Adrenal gland (tissue), 12 donors: ENCODE results near the gene TCTA. TPM values are rescaled to one million over a fixed set of nuclear protein-coding genes. Genes with fewer than 3 reads are reported as not detected.

Experiments used
- DNase-seq, 7 donors: peaks; one replicate each; pipeline ENCODE4 v3.0.0-alpha.2; 2019 to 2020
- H3K27ac ChIP-seq, 5 donors: fragments of 200-600 bp; sonication (generic) in 4 of 5; 1 replicate in 3 of 5; 2 replicates in 2 of 5; pipeline versions ENCODE4 v1.5.1 to v1.8.0; 2016 to 2020; ENCODE audit warnings: mild to moderate bottlenecking in 1 of 5
- H3K27me3 ChIP-seq: fragments of 200-600 bp; 2 replicates; pipeline ENCODE4 v1.8.0; 2021
- H3K36me3 ChIP-seq, 2 donors: fragments of 200-600 bp; replicated peaks in 1 of 2; 1 replicate in 1 of 2; 2 replicates in 1 of 2; pipeline versions ENCODE4 v1.5.1 to v1.8.0; 2018 to 2022
- H3K4me1 ChIP-seq, 2 donors: fragments of 200-600 bp; replicated peaks in 1 of 2; 1 replicate in 1 of 2; 2 replicates in 1 of 2; pipeline versions ENCODE4 v1.5.1 to v1.8.0; 2018 to 2021
- H3K4me3 ChIP-seq, 4 donors: fragments of 200-600 bp; sonication (generic) in 3 of 4; one replicate each; pipeline ENCODE4 v1.5.1; 2016 to 2018
- H3K9me3 ChIP-seq, 3 donors: fragments of 200-600 bp; sonication (generic) in 1 of 3; replicated peaks in 1 of 3; 1 replicate in 2 of 3; 2 replicates in 1 of 3; pipeline versions ENCODE4 v1.5.1 to v1.8.0; 2016 to 2021
- POLR2A ChIP-seq, 2 donors: fragments of 450-650 bp; IDR thresholded peaks; one replicate each; pipeline ENCODE4 v1.6.1; 2017; ENCODE audit warnings: antibody characterized with exemption in 2 of 2, mild to moderate bottlenecking in 2 of 2, moderate library complexity in 1 of 2
- WGBS, 4 donors: extraction: QIAGEN DNeasy Blood & Tissue Kit in 2 of 4; methylation state at CpG; one replicate each; pipeline versions ENCODE4 v1.1.5 to v1.1.7; 2013 to 2017; 5-methylcytosine and 5-hydroxymethylcytosine counted together
- intact Hi-C, 2 donors: fragments of 100-400 bp; cut with DNase I; formaldehyde crosslinking; loops; one replicate each; pipeline versions ENCODE4 v1.14.1 to v1.15.0; 2022 to 2023
- polyA plus RNA-seq, 3 donors: library from polyadenylated mRNA; stranded (reverse); fragments of 200-250 nt in 2 of 3; fragments of 350-450 nt in 1 of 3; fragmentation: Illumina TruSeq in 1 of 3; extraction: RNeasy Lipid Tissue Mini Kit (QIAGEN cat#74804) in 1 of 3; gene quantifications; one replicate each; pipeline ENCODE4 v1.2.3, GENCODE V29; 2013 to 2014
- total RNA-seq, 9 donors: library from RNA; depleted of rRNA in 4 of 9; stranded (reverse); fragments of >200 nt in 4 of 9; fragments of 120-200 nt in 1 of 9; fragmentation: NEBNext Ultra II Directional in 1 of 9; extraction: Animal tissue kit (Norgen Biotek cat#: 25700) in 1 of 9; gene quantifications; one replicate each; pipeline versions ENCODE4 v1.1.0 to v1.2.4, GENCODE V29; 2013 to 2023
- TF ChIP-seq, protein P1 (sequence below), 6 experiments: fragments of 450-650 bp in 4 of 6; fragments of 200-600 bp in 2 of 6; sonication (generic) in 1 of 6; IDR thresholded peaks; 1 replicate in 5 of 6; 2 replicates in 1 of 6; pipeline versions ENCODE4 v1.5.1 to v1.8.0; 2016 to 2021; ENCODE audit warnings: antibody characterized with exemption in 6 of 6, mild to moderate bottlenecking in 2 of 6, moderate library complexity in 1 of 6
- donor health status: healthy with polysubstance abuse.
- donor health status: Bipolar disorder and iron deficiency.
- donor health status: DM: yes; HTN: yes; CAD: no.
- donor health status: DM: no; HTN: no; CAD: no.
- donor health status: DM: no; HTN: no; CAD: no.
- donor health status: DM: yes; HTN: yes; CAD: no.

Gene TCTA
- total and polyA plus RNA-seq, 12 donors, result 26.9 to 116 (median 44.7) TPM

DNA sequence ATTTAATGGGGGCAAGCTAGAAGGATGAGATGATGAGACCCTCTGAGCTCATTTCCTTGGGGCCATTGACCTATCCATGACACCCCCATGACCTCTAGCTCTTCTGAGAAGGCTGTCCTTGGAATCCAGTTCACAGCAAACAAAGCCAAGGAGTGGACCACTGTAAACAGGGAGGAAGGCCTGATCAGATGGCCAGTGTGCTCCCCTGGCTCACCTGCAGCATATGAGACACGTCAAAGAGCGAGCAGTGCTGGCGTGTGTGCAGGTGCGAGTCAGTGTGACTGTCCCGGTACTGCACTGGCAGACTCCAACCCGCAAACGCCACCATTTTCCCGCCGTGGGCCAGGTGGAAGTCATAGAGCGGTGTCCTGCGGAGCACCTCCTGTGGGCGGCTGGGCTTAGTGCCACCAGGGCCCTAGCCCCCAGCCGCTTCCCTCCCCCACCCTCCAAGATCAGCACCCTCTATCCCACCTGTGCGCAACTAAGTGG, 9.7 kb downstream of the TCTA start:
- H3K27me3 ChIP-seq, result no peaks in the 10 kb centered on the region
- no peaks in the 10 kb centered on the region for H3K9me3 ChIP-seq
- WGBS, 4 donors, result 12 to 39% (median 20%) methylated on average over 4 to 14 of the region's 14 CpGs
- H3K4me1 ChIP-seq, result peaks cover 9 to 16% of the 10 kb centered on the region in 2 donors
- intact Hi-C loops, result no loop called here
- H3K36me3 ChIP-seq, result peaks cover 0 to 14% of the 10 kb centered on the region in 2 donors
- peak overlapping the region in 2 of 4 donors; percentile 13 to 51 for H3K4me3 ChIP-seq
- peak overlapping the region in 3 of 5 donors; percentile 49 to 77 (median 73) for H3K27ac ChIP-seq
- no peak for DNase-seq
- no peak for TF ChIP-seq POLR2A (IDR thresholded peaks at IDR 0.05)
- TF ChIP-seq, protein P1, sequence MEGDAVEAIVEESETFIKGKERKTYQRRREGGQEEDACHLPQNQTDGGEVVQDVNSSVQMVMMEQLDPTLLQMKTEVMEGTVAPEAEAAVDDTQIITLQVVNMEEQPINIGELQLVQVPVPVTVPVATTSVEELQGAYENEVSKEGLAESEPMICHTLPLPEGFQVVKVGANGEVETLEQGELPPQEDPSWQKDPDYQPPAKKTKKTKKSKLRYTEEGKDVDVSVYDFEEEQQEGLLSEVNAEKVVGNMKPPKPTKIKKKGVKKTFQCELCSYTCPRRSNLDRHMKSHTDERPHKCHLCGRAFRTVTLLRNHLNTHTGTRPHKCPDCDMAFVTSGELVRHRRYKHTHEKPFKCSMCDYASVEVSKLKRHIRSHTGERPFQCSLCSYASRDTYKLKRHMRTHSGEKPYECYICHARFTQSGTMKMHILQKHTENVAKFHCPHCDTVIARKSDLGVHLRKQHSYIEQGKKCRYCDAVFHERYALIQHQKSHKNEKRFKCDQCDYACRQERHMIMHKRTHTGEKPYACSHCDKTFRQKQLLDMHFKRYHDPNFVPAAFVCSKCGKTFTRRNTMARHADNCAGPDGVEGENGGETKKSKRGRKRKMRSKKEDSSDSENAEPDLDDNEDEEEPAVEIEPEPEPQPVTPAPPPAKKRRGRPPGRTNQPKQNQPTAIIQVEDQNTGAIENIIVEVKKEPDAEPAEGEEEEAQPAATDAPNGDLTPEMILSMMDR (IDR thresholded peaks at IDR 0.05), result no peak

DNA sequence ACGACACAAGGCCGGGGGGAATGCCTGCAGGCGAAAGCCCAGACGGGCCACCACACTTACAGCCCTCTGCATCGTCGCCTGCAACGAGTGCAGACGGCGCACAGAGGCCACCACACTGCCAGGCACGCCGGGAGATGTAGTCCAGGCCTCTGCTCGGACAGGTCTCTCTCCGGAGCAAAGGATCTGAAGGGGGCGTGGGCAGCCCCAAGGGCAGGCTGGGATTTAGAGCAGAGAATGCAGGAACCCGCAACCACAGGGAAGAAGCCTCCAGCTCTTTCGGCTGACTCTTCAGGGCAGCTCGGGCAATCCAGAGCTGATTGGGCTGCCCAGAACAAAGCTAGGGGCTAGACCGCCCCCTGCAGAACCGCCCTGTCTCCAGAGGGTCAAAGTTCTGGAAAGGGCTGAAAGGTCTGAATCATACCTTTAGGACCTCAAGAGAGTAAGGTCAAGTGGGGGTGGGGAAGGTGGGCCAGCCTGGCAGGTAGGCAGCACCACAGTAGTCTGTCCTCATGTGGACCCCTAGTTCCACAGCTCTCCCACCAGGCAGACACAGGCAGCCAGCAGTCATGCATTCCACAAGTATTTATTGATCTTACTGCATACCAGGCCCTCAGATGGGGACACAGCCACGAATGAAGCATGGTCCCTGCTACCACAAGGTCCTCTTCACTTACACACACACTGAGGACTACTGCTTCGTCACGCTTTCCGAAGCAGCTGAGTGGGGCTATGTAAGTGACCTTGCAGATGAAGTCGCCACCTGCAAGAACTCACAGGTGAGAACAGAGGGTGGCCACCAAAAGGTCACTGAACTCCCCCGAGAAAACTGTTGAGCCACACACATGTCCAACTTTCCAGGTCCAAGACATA, 10.4 kb downstream of the TCTA start, which contains the start of gene AMT:
TSS of gene AMT (minus strand) at position 95 of the 870 bp plus-strand sequence. CDS start at position 72, 23 bp downstream.
- DNase-seq, result peak in 6 of 7 donors; percentile 52 to 82 (median 68)
- H3K4me3 ChIP-seq, result peak within 1 kb of the TSS in 2 of 4 donors; percentile 13 to 51

DNA sequence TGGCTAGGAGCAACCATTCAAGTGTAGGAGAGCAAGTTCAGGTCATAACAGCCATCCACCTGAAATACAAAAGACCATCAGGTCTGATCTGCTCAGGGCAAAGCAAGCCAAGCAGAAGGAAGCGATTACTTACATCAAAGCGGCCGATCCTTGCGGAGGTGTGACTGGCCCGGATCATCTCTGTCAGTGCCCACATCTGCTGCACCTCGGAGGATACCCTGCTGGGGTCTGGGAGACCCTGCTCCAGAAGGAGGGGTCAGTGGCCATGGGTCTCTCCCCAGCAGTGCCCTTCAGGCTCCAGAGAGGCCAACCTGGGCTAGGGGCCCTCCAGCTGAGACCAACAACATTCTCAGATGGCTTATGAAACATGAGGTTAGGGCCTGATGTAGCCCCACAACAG, 12.6 kb downstream of the TCTA start:
- Histone ChIP-seq H3K27ac (no peak overlapping the region), H3K4me1 (peaks cover 20 to 24% of the 10 kb centered on the region in 2 donors), H3K27me3 (no peaks in the 10 kb centered on the region), H3K4me3 (no peak overlapping the region), H3K9me3 (no peaks in the 10 kb centered on the region), H3K36me3 (peaks cover 0 to 14% of the 10 kb centered on the region in 2 donors)
- TF ChIP-seq, protein P1 (IDR thresholded peaks at IDR 0.05), result no peak
- TF ChIP-seq POLR2A (IDR thresholded peaks at IDR 0.05), result no peak
- no peak for DNase-seq
- 97 to 100% (median 98%) methylated on average over 6 of the region's 6 CpGs; no CpG with 5 or more reads in 1 of the 4 donors for WGBS, 4 donors
- intact Hi-C loops, result no loop called here

More for the DNA sequence above, 10.4 kb downstream of the TCTA start, which contains the start of gene AMT:
- intact Hi-C loops, result no loop called here
- 38 to 73% (median 43%) methylated on average over 5 to 25 of the region's 25 CpGs for WGBS, 4 donors
- peaks cover 0 to 14% of the 10 kb centered on the region in 2 donors for H3K36me3 ChIP-seq
- H3K9me3 ChIP-seq, result no peaks in the 10 kb centered on the region
- TF ChIP-seq, protein P1 (IDR thresholded peaks at IDR 0.05), result no peak
- peak in 1 of 2 donors; percentile 14 for TF ChIP-seq POLR2A (IDR thresholded peaks at IDR 0.05)
- H3K4me1 ChIP-seq, result peaks cover 9 to 16% of the 10 kb centered on the region in 2 donors
- H3K27ac ChIP-seq, result peak within 1 kb of the TSS in 3 of 5 donors; percentile 49 to 77 (median 73)
- no peaks in the 10 kb centered on the region for H3K27me3 ChIP-seq

DNA sequence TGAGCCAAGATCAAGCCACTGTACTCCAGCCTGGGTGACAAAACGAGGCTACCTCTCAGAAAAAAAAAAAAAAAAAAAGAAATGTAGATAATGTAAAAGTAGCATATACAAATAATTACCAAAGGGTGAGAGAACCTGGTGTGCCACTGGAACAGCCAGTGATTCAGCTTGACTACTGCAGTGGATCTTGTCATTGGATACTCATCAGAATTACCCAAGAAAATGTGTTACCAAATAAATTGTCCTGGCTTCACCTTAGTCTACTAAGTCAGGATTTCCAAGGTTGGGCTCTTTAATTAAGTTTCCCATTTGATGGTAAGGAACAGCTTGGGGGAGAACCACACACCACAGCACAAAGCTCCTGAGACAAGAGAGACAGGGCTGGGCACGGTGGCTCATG, 15.4 kb downstream of the TCTA start:
- intact Hi-C loops, result no loop called here
- WGBS, 4 donors, result 82 to 98% (median 93%) methylated on average over 2 of the region's 2 CpGs
- TF ChIP-seq, protein P1 (IDR thresholded peaks at IDR 0.05), result no peak
- no peak for TF ChIP-seq POLR2A (IDR thresholded peaks at IDR 0.05)

More for the DNA sequence above, 15.4 kb downstream of the TCTA start:
- Histone ChIP-seq H3K4me1 (peaks cover 13 to 14% of the 10 kb centered on the region in 2 donors), H3K36me3 (peaks cover 0 to 14% of the 10 kb centered on the region in 2 donors), H3K27ac (no peak overlapping the region), H3K27me3 (no peaks in the 10 kb centered on the region), H3K9me3 (no peaks in the 10 kb centered on the region), H3K4me3 (no peak overlapping the region)
- no peak for DNase-seq
